ENCODE measurements around the gene IFT20. TPM values are rescaled to one million over a fixed set of nuclear protein-coding genes. Genes with fewer than 3 reads are reported as not detected.

The IFT20 gene
- total RNA-seq, 1 donor from 2014 or later, result 13.6 TPM

DNA sequence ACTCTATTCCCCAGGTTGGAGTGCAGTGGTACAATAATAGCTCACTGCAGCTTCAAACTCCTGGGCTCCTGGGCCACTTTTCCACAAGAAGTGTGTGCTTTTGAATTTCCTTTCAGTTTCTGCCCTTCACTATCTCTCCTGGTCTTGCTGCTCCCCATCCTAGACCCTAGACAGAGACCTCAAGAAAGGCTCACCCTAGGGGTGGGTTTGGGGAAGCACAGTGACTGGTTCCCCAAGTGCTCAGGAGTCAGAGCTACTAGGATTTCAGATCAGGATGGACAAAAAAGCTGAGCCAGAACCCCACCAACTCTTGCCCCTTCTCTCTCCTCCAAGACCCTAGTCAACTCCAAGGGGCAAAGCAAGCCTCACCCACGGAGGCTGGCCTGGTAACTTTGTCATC is 31.3 kb upstream of the IFT20 start:
- H3K4me3 ChIP-seq, result no peak overlapping the region
- H3K4me1 ChIP-seq, result peaks cover 0 to under 1% of the 10 kb centered on the region in 2 donors
- TF ChIP-seq, protein P1, sequence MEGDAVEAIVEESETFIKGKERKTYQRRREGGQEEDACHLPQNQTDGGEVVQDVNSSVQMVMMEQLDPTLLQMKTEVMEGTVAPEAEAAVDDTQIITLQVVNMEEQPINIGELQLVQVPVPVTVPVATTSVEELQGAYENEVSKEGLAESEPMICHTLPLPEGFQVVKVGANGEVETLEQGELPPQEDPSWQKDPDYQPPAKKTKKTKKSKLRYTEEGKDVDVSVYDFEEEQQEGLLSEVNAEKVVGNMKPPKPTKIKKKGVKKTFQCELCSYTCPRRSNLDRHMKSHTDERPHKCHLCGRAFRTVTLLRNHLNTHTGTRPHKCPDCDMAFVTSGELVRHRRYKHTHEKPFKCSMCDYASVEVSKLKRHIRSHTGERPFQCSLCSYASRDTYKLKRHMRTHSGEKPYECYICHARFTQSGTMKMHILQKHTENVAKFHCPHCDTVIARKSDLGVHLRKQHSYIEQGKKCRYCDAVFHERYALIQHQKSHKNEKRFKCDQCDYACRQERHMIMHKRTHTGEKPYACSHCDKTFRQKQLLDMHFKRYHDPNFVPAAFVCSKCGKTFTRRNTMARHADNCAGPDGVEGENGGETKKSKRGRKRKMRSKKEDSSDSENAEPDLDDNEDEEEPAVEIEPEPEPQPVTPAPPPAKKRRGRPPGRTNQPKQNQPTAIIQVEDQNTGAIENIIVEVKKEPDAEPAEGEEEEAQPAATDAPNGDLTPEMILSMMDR (IDR thresholded peaks at IDR 0.05), result no peak
- H3K27ac ChIP-seq, result no peak overlapping the region
- H3K36me3 ChIP-seq, result peaks cover 22 to 31% of the 10 kb centered on the region in 2 donors
- DNase-seq (ENCODE audit: low spot score in 2 of 2), result no peak
- no peaks in the 10 kb centered on the region for H3K9me3 ChIP-seq
- no peaks in the 10 kb centered on the region for H3K27me3 ChIP-seq
- intact Hi-C loops (cut with DNase I), result no loop called here

DNA sequence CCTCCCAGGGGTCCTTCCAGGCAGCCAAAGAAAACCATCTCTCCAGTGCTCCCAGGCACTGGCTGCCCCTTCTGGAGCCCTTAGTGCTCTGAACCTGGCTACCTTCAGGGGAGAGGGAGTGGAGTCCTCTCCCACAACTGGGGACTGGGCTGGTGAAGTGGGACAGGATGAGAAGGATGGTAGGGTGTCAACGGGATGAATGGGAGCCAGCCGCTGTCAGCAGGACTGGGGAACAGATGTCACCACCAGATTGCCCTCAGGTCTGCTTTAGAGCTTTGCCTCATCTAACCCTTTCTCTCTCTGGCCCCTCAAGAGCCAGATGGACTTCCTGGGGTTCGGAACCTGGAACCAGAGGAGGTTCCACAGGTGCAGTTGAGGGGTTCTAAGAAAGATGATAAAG is 30.2 kb upstream of the IFT20 start:
- intact Hi-C loops (cut with DNase I), result no loop called here
- Histone ChIP-seq H3K4me1 (no peaks in the 10 kb centered on the region), H3K27me3 (no peaks in the 10 kb centered on the region), H3K9me3 (no peaks in the 10 kb centered on the region), H3K27ac (no peak overlapping the region), H3K36me3 (peaks cover 33 to 42% of the 10 kb centered on the region in 2 donors), H3K4me3 (no peak overlapping the region)
- TF ChIP-seq, protein P1 (IDR thresholded peaks at IDR 0.05), result no peak
- DNase-seq (ENCODE audit: low spot score in 2 of 2), result no peak

DNA sequence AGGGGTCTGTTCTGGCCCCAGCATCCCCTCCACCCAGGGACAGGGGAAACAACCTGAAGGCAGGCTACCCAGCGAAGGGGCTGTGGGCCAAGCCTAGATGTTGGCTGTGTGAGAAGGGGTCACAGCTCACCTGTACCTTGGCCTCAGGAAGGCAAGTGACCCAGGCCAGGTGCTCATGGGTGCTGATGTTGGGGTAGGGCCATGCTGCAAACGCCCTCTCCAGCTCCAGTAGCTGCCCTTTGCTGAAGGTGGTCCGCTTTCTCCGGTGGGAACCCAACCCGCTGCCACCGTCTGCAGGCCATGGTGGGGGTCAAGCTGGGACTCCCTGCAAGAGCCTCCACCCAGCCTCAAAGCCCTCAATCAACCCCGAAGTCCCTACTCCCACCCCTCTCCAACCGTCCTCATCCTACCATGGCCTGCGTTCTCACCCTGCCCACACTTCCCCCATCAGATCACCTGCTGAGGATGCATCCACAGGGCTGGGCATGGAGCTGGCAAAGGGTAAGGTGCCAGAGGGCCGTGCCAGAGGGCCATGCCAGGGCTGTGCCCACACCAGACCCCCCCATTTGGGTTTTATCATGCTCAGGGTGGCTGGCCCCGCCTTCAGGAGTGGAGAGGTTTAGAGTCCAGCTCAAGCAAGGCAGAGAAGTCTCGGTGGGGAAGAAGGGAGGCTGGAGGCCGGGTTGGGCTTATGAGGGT is 29.5 kb upstream of the IFT20 start, which contains the start of gene SEBOX:
TSS of gene SEBOX (minus strand) at position 535 of the 699 bp plus-strand sequence. CDS start at position 487, 48 bp downstream.
- intact Hi-C loops (cut with DNase I), result no loop called here
- Histone ChIP-seq H3K27me3 (no peaks in the 10 kb centered on the region), H3K36me3 (peaks cover 40 to 49% of the 10 kb centered on the region in 2 donors), H3K4me3 (no peak within 1 kb of the TSS), H3K27ac (no peak within 1 kb of the TSS), H3K4me1 (no peaks in the 10 kb centered on the region), H3K9me3 (no peaks in the 10 kb centered on the region)
- TF ChIP-seq, protein P1 (IDR thresholded peaks at IDR 0.05), result no peak
- no peak for DNase-seq (ENCODE audit: low spot score in 2 of 2)

DNA sequence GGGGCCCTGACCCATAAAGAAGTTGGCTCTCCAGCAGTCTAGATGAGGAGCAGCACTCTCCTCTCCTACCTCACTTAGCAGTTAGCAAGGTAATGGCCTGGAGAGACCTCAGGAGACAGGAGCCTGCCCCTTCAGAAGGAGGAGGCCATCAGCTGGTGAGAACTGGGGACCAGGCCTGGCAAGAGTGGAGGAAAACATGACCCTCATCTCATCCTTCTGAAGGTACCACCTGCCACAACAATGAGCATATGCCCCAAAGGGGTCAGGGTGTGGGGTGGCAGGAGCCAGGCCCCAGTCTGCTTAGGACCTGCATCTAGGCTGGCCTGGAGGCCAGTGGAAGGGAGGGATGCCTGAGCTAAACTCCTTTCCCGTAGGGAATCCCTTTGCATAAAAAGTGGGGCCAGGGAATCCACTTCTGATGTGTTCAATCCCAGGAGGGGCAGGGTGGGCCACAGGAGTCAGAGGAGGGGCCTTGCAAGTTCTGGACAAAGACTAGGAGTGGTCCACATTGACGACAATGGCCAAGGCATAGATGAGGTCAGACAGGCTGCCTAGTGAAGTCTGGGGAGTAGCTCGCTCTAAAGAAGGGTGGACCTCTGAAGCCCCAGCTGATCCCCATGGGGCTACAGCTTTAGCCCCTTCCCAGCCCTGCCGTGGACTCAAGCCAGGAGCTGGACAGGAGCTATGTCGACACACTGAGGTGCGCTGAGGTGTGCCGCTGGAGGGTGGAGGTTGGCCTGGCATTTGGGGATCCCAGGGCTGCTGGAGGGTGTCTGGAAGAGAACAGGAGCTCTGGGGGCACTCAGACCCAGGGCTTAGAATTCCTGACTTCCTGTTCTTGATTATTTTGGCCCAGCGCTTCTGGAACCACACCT is 28.7 kb upstream of the IFT20 start:
- H3K9me3 ChIP-seq, result no peaks in the 10 kb centered on the region
- H3K4me1 ChIP-seq, result no peaks in the 10 kb centered on the region
- TF ChIP-seq, protein P1 (IDR thresholded peaks at IDR 0.05), result no peak
- DNase-seq (ENCODE audit: low spot score in 2 of 2), result no peak
- intact Hi-C loops (cut with DNase I), result no loop called here
- H3K36me3 ChIP-seq, result peaks cover 43 to 56% of the 10 kb centered on the region in 2 donors
- H3K4me3 ChIP-seq, result no peak overlapping the region
- no peaks in the 10 kb centered on the region for H3K27me3 ChIP-seq
- no peak overlapping the region for H3K27ac ChIP-seq

DNA sequence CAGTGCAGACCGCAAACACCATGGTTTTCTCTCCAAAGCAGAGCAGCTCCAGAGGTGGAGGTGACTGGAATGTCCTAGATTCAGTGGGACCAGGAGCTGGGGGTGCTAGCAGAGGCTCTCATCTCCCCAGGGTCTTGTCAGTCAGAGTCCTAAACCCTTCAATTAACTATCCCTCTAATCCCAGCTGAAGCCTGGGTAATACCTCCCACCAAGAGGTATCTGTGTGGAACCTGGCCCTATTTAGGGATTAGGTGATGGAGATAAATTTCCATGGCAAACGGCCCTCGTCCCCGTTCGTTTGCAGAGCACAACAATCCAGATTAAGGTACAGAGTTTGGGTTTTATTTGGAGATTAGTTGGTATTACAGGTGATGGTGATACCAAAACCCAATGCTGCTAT is 27.9 kb upstream of the IFT20 start:
- Histone ChIP-seq H3K4me1 (peaks cover 0 to 5% of the 10 kb centered on the region in 2 donors), H3K27ac (no peak overlapping the region), H3K36me3 (peaks cover 43 to 56% of the 10 kb centered on the region in 2 donors), H3K27me3 (no peaks in the 10 kb centered on the region), H3K4me3 (no peak overlapping the region), H3K9me3 (no peaks in the 10 kb centered on the region)
- no peak for DNase-seq (ENCODE audit: low spot score in 2 of 2)
- intact Hi-C loops (cut with DNase I), result no loop called here
- TF ChIP-seq, protein P1 (IDR thresholded peaks at IDR 0.05), result no peak

Measured in ascending aorta (tissue), 2 donors.